ENCODE data around the gene CLDN5.

CLDN5 gene

DNA sequence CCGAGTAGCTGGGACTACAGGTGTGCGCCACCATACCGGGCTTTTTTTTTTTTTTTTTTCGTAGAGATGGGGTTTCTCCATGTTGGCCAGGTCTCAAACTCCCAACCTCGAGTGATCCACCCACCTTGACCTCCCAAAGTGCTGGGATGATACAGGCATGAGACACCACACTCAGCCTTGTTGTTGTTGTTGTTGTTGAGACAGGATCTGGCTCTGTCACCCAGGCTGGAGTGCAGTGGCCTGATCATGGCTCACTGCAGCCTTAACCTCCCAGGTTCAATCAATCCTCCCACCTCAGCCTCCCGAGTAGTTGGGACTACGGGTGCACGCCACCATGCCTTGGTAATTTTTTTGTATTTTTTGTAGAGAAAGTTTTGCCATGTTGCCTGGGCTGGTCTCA lies 23.4 kb upstream of the CLDN5 start:
- TF ChIP-seq, protein P1, sequence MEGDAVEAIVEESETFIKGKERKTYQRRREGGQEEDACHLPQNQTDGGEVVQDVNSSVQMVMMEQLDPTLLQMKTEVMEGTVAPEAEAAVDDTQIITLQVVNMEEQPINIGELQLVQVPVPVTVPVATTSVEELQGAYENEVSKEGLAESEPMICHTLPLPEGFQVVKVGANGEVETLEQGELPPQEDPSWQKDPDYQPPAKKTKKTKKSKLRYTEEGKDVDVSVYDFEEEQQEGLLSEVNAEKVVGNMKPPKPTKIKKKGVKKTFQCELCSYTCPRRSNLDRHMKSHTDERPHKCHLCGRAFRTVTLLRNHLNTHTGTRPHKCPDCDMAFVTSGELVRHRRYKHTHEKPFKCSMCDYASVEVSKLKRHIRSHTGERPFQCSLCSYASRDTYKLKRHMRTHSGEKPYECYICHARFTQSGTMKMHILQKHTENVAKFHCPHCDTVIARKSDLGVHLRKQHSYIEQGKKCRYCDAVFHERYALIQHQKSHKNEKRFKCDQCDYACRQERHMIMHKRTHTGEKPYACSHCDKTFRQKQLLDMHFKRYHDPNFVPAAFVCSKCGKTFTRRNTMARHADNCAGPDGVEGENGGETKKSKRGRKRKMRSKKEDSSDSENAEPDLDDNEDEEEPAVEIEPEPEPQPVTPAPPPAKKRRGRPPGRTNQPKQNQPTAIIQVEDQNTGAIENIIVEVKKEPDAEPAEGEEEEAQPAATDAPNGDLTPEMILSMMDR (conservative IDR thresholded peaks at IDR 0.05; ENCODE audit: low read depth, low read length): no peak
- DNase-seq (ENCODE audit: low read depth): no peak
- H3K4me3 ChIP-seq (ENCODE audit: low read length): no peak overlapping the region

DNA sequence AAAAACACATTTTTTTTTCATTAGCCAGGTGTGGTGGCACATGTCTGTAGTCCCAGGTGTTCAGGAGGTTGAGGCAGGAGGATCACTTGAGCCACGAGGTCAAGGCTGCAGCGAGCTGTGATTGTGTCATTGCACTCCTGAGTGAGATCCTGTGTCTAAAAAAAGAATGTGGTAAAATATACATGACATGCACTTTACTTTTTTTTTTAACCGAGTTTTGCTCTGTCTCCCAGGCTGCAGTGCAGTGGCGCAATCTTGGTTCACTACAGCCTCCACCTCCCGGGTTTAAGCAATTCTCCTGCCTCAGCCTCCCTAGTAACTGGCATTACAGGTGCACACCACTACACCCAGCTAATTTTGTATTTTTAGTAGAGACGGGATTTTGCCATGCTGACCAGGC lies 22.5 kb upstream of the CLDN5 start:
- DNase-seq (ENCODE audit: low read depth): no peak
- TF ChIP-seq, protein P1 (conservative IDR thresholded peaks at IDR 0.05; ENCODE audit: low read depth, low read length): no peak
- H3K4me3 ChIP-seq (ENCODE audit: low read length): no peak overlapping the region

DNA sequence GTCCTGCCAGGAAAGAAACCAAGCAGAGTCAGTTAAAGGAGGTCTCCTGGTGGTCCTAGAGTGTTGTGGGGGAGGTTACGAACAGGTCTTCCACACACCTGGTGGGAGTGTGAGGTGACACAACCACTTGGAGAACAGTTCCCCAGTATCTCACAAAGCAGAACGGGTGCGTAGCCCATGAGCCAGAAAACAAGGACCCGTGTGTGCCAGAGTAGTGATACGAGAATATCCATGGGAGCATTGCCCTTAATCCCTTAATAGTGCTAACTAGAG lies 21.7 kb upstream of the CLDN5 start:
- TF ChIP-seq, protein P1 (conservative IDR thresholded peaks at IDR 0.05; ENCODE audit: low read depth, low read length): no peak
- DNase-seq (ENCODE audit: low read depth): no peak
- H3K4me3 ChIP-seq (ENCODE audit: low read length): no peak overlapping the region

DNA sequence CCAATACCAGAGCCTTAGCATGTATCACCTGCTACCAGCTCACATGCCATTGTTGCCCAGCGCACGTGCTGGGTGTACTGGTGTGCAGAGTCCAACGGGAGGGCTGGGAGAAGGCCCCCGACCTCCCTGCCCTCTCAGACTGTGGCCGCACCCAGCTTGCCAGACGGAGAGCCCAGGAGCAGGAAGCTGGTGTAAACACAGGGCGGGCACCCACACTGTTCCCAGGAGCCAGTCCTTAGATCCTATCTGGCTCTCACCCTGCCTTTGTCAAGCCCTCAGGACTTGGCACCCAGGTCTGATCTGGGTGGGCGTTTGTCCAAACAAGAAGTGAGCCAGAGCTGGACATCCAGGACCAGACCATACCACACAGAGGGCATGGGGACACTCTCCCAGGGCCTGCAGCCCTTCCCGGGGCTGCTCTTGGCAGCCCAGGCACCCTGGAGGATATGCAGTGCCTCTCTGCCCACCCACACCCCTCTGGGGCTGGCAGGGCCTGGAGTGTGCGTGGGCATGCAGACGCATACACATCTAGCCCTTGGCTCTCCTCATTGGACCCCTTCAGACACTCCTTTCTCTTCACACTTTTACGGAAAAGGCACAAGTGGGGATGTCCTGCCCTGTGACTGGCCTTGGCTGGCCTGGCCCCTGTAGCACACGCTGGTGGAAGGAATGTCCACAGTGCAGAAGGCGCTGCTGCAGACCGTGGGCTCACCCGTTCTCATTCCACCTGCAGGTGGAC lies 19.9 kb upstream of the CLDN5 start:
- no peak overlapping the region for H3K4me3 ChIP-seq (ENCODE audit: low read length)
- TF ChIP-seq, protein P1 (conservative IDR thresholded peaks at IDR 0.05; ENCODE audit: low read depth, low read length): no peak
- no peak for DNase-seq (ENCODE audit: low read depth)

DNA sequence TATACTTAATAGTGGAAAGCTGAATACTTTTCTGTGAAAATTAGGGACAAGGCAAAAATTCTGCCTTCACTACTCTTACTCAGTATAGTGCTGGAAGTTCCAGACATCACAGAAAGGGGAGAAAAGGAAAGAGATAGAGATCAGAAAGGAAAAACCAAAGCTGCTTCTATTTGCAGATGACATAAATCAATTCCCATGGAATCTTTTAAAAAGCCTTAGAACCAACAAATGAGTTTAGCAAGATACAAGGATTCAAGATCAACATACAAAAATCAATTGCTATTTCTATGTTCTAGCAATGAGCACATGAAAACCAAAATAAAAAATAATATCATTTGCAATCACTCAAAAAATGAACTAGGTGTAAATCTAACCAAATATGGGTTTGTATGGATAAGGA lies 16.2 kb upstream of the CLDN5 start:
- TF ChIP-seq, protein P1 (conservative IDR thresholded peaks at IDR 0.05; ENCODE audit: low read depth, low read length): no peak
- no peak for DNase-seq (ENCODE audit: low read depth)
- no peak overlapping the region for H3K4me3 ChIP-seq (ENCODE audit: low read length)

DNA sequence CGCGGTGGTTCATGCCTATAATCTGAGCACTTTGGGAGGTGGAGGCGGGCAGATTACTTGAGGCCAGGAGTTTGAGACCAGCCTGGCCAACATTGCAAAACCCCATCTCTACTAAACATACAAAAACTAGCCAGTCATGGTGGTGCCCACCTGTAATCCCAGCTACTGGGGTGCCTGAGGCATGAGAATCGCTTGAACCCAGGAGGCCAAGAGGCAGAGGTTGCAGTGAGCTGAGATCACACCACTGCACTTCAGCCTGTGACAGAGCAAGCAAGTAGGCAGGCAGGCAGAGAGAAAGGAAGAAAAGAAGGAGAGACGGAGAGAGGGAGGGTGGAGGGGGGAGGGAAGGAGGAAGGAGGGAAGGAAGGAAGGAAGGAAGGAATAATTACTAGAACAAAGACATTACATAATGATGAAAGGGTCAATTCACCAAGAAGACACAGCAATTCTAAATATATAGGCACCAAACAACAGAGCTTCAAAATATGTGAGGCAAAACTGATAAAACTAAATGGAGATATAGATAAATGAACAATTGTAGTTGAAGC lies 13.8 kb upstream of the CLDN5 start:
- TF ChIP-seq, protein P1 (conservative IDR thresholded peaks at IDR 0.05; ENCODE audit: low read depth, low read length): no peak
- no peak for DNase-seq (ENCODE audit: low read depth)
- H3K4me3 ChIP-seq (ENCODE audit: low read length): no peak overlapping the region

DNA sequence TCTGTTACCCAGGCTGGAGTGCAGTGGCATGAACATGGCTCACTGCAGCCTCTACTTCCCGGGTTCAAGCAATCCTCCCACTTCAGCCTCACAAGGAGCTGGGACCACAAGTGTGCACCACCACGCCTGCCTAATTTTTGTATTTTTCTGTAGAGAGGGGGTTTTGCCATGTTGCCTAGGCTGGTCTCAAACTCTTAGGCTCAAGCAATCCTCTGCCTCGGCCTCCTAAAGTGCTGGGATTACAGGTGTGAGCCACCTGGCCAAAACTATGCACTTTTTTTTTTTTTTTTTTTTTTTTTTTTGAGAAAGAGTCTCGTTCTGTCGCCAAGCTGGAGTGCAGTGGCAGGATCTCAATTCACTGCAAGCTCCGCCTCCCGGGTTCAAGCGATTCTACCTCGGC lies 12.4 kb upstream of the CLDN5 start:
- TF ChIP-seq, protein P1 (conservative IDR thresholded peaks at IDR 0.05; ENCODE audit: low read depth, low read length): no peak
- H3K4me3 ChIP-seq (ENCODE audit: low read length): no peak overlapping the region

More for the DNA sequence above, 12.4 kb upstream of the CLDN5 start:
- no peak for DNase-seq (ENCODE audit: low read depth)
